Fibroblast of the aortic adventitia (primary cell): ENCODE results near the gene C19orf25. TPM values are rescaled to one million over a fixed set of nuclear protein-coding genes. Genes with fewer than 3 reads are reported as not detected.

ENCODE experiments used
- DNase-seq: peaks from one replicate; pipeline ENCODE4 v3.0.0-alpha.2; 2010; ENCODE audit warnings: low read depth
- H3K4me3 ChIP-seq: 2 replicates; pipeline ENCODE4 v1.5.1; 2011; ENCODE audit warnings: low read depth, mild to moderate bottlenecking, control low read depth, low read length, moderate library complexity
- total RNA-seq: library from RNA; depleted of rRNA; stranded (reverse); fragments of >200 nt; gene quantifications from 2 replicates; pipeline ENCODE4 v1.2.3, GENCODE V29; 2012; ENCODE audit warnings: low replicate concordance
- TF ChIP-seq, protein P1 (sequence below): IDR thresholded peaks from 2 replicates; pipeline ENCODE4 v1.5.1; 2011; ENCODE audit warnings: mild to moderate bottlenecking, low read length, control low read depth, inconsistent platforms; ENCODE audit not compliant: insufficient read depth

C19orf25 gene
- total RNA-seq, 1 donor: 26.8 TPM

DNA sequence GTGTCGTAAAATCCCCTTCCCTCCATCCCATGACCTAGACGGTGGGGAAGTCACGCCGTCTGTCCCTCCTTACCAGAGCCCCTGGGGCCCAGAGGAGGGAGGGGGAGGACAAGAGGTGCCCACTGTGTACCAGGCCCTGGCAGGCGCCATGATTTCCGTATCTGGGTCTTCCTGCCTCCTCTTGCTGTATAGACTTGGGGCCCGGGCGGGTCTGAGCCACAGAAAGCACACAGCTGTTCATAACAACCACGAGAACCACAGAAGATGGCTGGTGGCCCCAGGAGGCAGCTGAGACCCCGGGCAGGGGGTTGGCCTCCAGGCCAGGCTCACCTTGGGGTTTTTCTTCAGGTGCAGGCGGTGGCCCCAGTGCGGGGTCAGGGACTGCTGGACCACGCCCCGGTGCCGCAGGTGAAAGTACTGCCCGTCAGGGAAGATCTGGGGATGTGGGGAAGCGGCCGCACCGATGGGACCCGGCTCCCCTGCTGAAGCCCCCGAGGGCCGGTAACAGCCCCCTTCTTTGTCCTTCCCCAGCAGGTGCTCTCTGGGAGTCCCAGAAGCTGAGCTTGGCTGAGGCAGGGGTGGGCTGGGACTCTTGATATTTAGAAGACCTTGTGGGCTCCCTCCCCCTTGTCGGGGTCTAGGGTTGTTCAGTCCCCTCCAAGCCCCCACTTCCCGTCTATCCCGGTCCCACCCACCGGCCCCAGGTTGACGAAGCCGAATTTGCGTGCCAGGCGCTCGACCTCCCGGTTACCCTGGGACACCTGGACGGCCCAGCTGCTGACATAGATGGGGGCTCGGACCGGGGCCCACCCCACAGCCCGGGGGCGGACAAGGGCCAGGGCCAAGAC lies 10.7 kb upstream of the C19orf25 start:
- H3K4me3 ChIP-seq: peak overlapping the region; percentile 74
- no peak for DNase-seq
- TF ChIP-seq, protein P1, sequence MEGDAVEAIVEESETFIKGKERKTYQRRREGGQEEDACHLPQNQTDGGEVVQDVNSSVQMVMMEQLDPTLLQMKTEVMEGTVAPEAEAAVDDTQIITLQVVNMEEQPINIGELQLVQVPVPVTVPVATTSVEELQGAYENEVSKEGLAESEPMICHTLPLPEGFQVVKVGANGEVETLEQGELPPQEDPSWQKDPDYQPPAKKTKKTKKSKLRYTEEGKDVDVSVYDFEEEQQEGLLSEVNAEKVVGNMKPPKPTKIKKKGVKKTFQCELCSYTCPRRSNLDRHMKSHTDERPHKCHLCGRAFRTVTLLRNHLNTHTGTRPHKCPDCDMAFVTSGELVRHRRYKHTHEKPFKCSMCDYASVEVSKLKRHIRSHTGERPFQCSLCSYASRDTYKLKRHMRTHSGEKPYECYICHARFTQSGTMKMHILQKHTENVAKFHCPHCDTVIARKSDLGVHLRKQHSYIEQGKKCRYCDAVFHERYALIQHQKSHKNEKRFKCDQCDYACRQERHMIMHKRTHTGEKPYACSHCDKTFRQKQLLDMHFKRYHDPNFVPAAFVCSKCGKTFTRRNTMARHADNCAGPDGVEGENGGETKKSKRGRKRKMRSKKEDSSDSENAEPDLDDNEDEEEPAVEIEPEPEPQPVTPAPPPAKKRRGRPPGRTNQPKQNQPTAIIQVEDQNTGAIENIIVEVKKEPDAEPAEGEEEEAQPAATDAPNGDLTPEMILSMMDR: no peak

DNA sequence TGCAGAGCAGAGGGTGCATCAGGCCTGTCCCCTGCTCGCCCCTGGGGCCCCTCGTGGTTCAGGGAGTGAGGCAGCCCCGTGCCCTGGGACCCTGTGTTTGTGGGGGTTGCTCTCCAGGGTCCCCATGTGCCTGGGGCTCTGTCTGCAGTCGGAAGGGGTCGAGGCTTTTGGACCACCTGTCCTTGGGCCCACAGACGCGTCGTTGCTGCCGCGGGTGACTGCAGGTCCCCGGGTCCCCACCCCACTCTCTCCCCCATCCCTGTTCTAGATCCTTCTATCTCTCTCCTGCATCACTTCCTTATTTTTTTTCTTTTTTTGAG lies 9.2 kb upstream of the C19orf25 start:
- TF ChIP-seq, protein P1: no peak
- no peak overlapping the region for H3K4me3 ChIP-seq
- no peak for DNase-seq

DNA sequence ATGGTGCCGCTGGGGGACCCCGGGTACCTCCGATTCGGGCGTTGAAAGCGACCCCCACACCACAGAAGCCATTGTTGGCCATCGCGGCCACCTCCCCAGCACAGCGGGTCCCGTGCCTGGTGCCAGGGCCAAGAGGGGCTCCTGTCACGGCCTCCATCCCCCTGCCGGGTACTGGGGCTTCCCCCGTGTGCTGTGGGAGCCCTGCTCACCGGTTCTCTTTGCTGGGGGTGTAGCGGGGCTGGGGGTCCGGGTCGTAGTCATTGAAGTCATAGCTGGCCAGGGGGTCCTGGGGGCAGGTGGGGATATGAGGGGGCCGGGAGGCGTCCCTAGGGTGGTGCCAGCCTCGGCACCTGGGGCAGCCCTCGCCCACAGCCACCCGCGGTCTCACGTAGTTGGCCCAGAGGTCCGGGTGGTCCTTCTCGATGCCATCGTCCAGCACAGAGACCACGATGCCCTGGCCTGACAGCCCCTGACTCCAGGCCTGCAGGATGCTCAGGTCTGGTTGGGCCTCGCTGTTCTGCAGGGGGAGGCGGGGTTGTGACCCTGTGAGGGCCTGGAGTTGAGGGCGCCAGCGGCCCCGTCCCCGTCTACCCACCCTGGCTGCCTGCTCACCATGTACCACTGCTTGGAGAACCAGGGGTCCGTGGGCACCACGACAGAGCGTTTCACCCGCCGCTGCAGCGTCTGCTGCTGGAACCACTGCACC lies 8.7 kb upstream of the C19orf25 start:
- no peak overlapping the region for H3K4me3 ChIP-seq
- TF ChIP-seq, protein P1: no peak
- DNase-seq: no peak

DNA sequence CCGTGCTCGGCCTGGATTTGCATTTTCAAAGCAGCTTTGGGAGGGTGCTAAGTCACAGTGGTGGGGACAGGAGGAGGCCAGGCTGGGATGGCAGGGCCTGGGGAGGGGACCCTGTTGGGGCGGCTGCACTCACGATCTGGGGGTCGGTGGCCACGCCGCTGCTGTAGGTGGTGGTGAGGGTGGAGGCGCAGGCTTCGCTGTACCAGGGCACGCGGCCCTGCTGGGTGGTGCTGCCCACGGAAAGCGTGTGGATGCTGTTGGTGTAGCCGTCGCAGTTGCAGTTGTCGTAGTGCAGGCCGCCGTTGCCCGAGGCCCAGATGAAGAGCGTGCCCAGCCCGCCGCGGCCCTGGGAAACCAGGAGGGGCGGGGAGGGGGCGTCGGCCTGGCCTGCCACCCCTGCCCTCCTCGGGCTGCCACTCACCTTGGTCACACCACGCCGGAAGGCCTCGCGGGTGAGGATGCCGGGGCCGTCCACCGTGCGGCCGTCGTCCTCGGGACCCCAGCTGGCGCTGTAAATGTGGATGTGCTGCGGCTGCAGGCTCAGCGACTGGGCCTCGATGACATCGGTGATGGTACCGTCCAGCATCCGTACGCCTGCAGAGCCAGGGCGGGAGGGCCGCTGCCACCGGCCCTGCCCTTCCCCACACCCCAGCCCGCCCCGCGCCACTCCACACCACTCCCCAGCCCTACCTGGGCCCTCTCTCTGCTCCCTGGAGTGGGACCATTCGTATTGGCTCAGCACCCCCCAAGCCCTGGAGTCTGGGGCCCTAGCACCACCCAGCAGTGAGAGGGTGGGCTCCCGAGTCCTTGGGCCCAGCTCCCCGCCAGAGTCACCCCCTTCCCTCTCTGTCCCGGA lies 7.9 kb upstream of the C19orf25 start:
- no peak for DNase-seq
- no peak overlapping the region for H3K4me3 ChIP-seq
- TF ChIP-seq, protein P1: no peak

DNA sequence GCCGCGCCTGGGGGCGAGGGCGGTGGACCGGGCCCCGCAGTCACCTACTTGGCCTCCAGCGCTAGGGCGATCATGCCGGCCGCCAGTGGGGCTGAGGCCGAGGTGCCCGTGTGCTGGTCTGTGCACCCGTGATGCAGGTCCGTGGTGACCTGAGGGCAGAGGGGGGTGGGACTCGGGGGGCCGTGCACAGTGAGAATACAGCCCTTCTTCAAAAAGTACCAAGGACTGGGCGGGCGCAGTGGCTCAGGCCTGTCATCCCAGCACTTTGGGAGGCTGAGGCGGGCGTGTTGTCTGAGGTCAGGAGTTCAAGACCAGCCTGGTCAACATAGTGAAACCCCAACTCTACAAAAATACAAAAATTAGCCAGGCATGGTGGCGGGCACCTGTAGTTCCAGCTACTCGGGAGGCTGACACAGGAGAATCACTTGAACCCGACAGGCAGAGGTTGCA lies 5.0 kb upstream of the C19orf25 start:
- TF ChIP-seq, protein P1: no peak
- DNase-seq: no peak
- no peak overlapping the region for H3K4me3 ChIP-seq

DNA sequence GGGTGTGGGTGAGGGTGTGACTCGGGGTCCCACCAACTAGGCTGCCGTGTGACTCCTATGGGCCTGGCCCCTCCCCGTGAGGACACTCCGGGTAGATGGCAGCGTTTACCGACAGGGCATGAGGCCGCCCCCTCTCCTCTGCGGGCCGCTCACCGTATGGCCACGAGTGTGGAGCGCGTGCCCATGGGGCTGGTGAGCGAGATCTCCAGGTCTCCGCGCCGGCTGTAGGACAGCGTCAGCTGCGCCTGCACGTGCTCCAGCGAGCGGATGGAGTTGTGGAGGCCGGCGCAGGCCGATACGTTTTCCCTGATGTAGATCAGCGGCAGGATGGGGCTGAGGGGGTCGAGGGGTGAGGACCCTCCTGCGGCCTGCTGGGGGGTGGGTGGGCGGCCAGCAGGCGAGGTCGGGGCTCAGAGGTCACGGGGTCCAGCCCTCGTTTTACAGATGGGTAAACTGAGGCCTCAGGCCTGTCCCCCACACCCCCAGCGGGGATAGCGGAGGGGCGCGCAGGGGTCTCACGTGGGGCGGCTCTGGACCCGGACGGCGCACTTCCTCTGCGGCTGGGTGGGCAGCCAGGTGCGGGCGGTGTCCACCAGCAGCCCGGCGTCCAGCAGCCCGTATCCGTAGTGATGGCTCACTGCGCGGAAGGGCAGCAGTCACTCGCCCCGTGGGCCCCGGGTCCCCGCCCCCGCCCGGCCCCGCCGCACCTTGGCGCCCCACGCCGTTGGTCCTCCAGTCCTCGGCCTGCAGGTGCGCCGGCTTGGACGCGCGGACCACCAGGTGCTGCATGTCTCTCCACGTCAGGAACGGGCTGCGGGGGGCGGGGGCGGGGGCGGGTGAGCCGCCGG lies 4.3 kb upstream of the C19orf25 start:
- TF ChIP-seq, protein P1: no peak
- DNase-seq: no peak
- no peak overlapping the region for H3K4me3 ChIP-seq
